Mucosa of gallbladder (tissue), 1 donor: ENCODE results near the gene KCNJ5. TPM values are rescaled to one million over a fixed set of nuclear protein-coding genes. Genes with fewer than 3 reads are reported as not detected.

Experiments
- DNase-seq: peaks from one replicate; pipeline ENCODE4 v3.0.0-alpha.2; 2020; ENCODE audit warnings: low spot score
- total RNA-seq: library from RNA; stranded (reverse); gene quantifications from one replicate; pipeline ENCODE4 v1.2.1, GENCODE V29; 2021
- donor health status: DM: no; HTN: no; CAD: no.

The KCNJ5 gene
- total RNA-seq, 1 donor from 2014 or later, result 1.6 TPM

GRCh38 chr11:128871168-128871610 is 20.0 kb upstream of the KCNJ5 start:
- no peak for DNase-seq

- DNase-seq, result no peak
Observed at GRCh38 chr11:128872094-128872493, 19.1 kb upstream of the KCNJ5 start.

- no peak for DNase-seq
Observed at GRCh38 chr11:128872594-128872993, 18.6 kb upstream of the KCNJ5 start.

- DNase-seq, result no peak
Observed at GRCh38 chr11:128874427-128874826, 16.7 kb upstream of the KCNJ5 start.

GRCh38 chr11:128876133-128876650 is 15.0 kb upstream of the KCNJ5 start:
- DNase-seq, result no peak

GRCh38 chr11:128877726-128878125 is 13.4 kb upstream of the KCNJ5 start:
- DNase-seq, result no peak

- no peak for DNase-seq
Observed at GRCh38 chr11:128878455-128878854, 12.7 kb upstream of the KCNJ5 start.

- DNase-seq, result no peak
Observed at GRCh38 chr11:128879817-128880216, 11.3 kb upstream of the KCNJ5 start.

- DNase-seq, result no peak
Observed at GRCh38 chr11:128881221-128881620, 9.9 kb upstream of the KCNJ5 start.

GRCh38 chr11:128882451-128882850 is 8.7 kb upstream of the KCNJ5 start:
- DNase-seq, result no peak

GRCh38 chr11:128884054-128884453 is 7.1 kb upstream of the KCNJ5 start:
- DNase-seq, result no peak

- DNase-seq, result peak; percentile 74
Observed at GRCh38 chr11:128884703-128885338, 6.3 kb upstream of the KCNJ5 start.

GRCh38 chr11:128886406-128887124 is 4.6 kb upstream of the KCNJ5 start:
- no peak for DNase-seq

- no peak for DNase-seq
Observed at GRCh38 chr11:128888034-128888985, 2.8 kb upstream of the KCNJ5 start.

GRCh38 chr11:128889657-128890213 is 1.4 kb upstream of the KCNJ5 start:
- DNase-seq, result no peak

GRCh38 chr11:128890216-128890542 is 977 bp upstream of the KCNJ5 start:
- no peak for DNase-seq

- DNase-seq, result no peak
Observed at GRCh38 chr11:128891913-128892398, 800 bp downstream of the KCNJ5 start.

- DNase-seq, result no peak
Observed at GRCh38 chr11:128892866-128893565, 1.9 kb downstream of the KCNJ5 start.

GRCh38 chr11:128893578-128894285 is 2.6 kb downstream of the KCNJ5 start:
- DNase-seq, result no peak

GRCh38 chr11:128894286-128894681 is 3.1 kb downstream of the KCNJ5 start:
- DNase-seq, result no peak
